OCI-LY1 (cell line): Measurements from ENCODE around the gene G6PD.

Experiments used
- H2AFZ ChIP-seq: fragments of 200-600 bp; sonication (generic), shearing (Covaris generic); 2 replicates; pipeline ENCODE4 v1.6.0; 2014; ENCODE audit warnings: antibody characterized with exemption, mild to moderate bottlenecking, low read length
- H3F3A ChIP-seq: fragments of 200-600 bp; sonication (generic), shearing (Covaris generic); 2 replicates; pipeline ENCODE4 v1.6.0; 2014; ENCODE audit warnings: mild to moderate bottlenecking, antibody characterized with exemption, low read length, moderate library complexity; ENCODE audit not compliant: insufficient read depth
- H3K27ac ChIP-seq: fragments of 200-600 bp; sonication (generic); 2 replicates; pipeline ENCODE4 v1.5.1; 2014; ENCODE audit warnings: low read length, mixed run types, mild to moderate bottlenecking, low read depth; ENCODE audit not compliant: poor library complexity, severe bottlenecking
- H3K27me3 ChIP-seq: fragments of 200-600 bp; sonication (generic); 2 replicates; pipeline ENCODE4 v1.6.0; 2014; ENCODE audit warnings: antibody characterized with exemption, mild to moderate bottlenecking, low read length, moderate library complexity; ENCODE audit not compliant: insufficient read depth
- H3K36me3 ChIP-seq: fragments of 200-600 bp; sonication (generic); 2 replicates; pipeline ENCODE4 v1.6.1; 2014; ENCODE audit warnings: mild to moderate bottlenecking, antibody characterized with exemption, low read length, moderate library complexity, mixed read lengths; ENCODE audit not compliant: insufficient read depth
- H3K4me1 ChIP-seq: fragments of 200-600 bp; sonication (generic); 2 replicates; pipeline ENCODE4 v1.5.1; 2014; ENCODE audit warnings: mild to moderate bottlenecking, low read length, moderate library complexity; ENCODE audit not compliant: insufficient read depth, severe bottlenecking
- H3K4me2 ChIP-seq: fragments of 200-600 bp; sonication (generic), shearing (Covaris generic); 2 replicates; pipeline ENCODE4 v1.6.1; 2014; ENCODE audit warnings: low read length
- H3K4me3 ChIP-seq: fragments of 200-600 bp; sonication (generic); 2 replicates; pipeline ENCODE4 v1.5.1; 2014; ENCODE audit warnings: low read length, low read depth, mild to moderate bottlenecking, mixed read lengths; ENCODE audit not compliant: poor library complexity, severe bottlenecking
- H3K79me2 ChIP-seq: fragments of 200-600 bp; shearing (Covaris generic); 2 replicates; pipeline ENCODE4 v1.6.1; 2016; ENCODE audit warnings: mixed run types, low read length, mixed read lengths; ENCODE audit not compliant: insufficient read depth
- H3K9ac ChIP-seq: fragments of 200-600 bp; sonication (generic), shearing (Covaris generic); 2 replicates; pipeline ENCODE4 v1.6.1; 2014; ENCODE audit warnings: mild to moderate bottlenecking, low read length, mixed read lengths
- H3K9me2 ChIP-seq: fragments of 200-600 bp; sonication (generic), shearing (Covaris generic); 2 replicates; pipeline ENCODE4 v1.6.1; 2014; ENCODE audit warnings: low read depth, mild to moderate bottlenecking, low read length, mixed read lengths
- H3K9me3 ChIP-seq: fragments of 200-600 bp; shearing (Covaris generic); 2 replicates; pipeline ENCODE4 v1.6.1; 2014; ENCODE audit warnings: low read length, mixed read lengths
- H4K20me1 ChIP-seq: fragments of 200-600 bp; sonication (generic), shearing (Covaris generic); 2 replicates; pipeline ENCODE4 v1.6.0; 2016; ENCODE audit warnings: mild to moderate bottlenecking, low read length; ENCODE audit not compliant: insufficient read depth
- CTCF ChIP-seq: fragments of 200-600 bp; sonication (generic), shearing (Covaris generic); IDR thresholded peaks from 2 replicates; pipeline ENCODE4 v1.5.1; 2017; ENCODE audit warnings: mild to moderate bottlenecking, antibody characterized with exemption, low read length, moderate library complexity, mixed read lengths
- EZH2 ChIP-seq: fragments of 200-600 bp; sonication (generic), shearing (Covaris generic); IDR thresholded peaks from 2 replicates; pipeline ENCODE4 v1.8.0; 2017; ENCODE audit warnings: borderline replicate concordance, mixed run types, mild to moderate bottlenecking, antibody characterized with exemption, low read length, moderate library complexity, mixed read lengths

Gene G6PD

GRCh38 chrX:154549766-154550165 is 3.1 kb upstream of the G6PD start:
- Histone ChIP-seq H3K79me2 (peaks cover 17% of the 10 kb centered on the region), H4K20me1 (no peaks in the 10 kb centered on the region)

DNA sequence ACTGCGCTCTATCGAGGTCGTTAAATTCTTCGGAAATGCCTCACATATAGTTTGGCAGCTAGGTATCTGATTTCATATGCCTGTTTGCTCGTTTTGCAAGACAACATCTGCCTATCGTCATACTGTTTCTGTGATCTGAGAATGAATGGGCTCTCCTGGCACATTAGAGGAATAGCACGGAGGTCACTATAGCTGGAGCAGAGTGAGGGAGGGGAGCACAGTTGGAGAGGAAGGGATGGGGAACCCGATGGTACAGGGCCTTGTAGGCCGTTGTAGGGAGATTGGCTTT is 1.3 kb upstream of the G6PD start:
- H2AFZ ChIP-seq = no peak overlapping the region
- H3K79me2 ChIP-seq = peaks cover 17% of the 10 kb centered on the region
- H3K9me2 ChIP-seq = no peaks in the 10 kb centered on the region
- H3K9ac ChIP-seq = peak overlapping the region; percentile 95
- H3K27me3 ChIP-seq = no peaks in the 10 kb centered on the region
- H3F3A ChIP-seq = no peaks in the 10 kb centered on the region
- H3K4me1 ChIP-seq = peaks cover 28% of the 10 kb centered on the region
- H3K9me3 ChIP-seq = no peaks in the 10 kb centered on the region
- peak overlapping the region; percentile 97 for H3K4me2 ChIP-seq
- TF ChIP-seq CTCF (no peak), EZH2 (no peak)
- peak overlapping the region; percentile 87 for H3K27ac ChIP-seq
- H3K36me3 ChIP-seq = peaks cover 11% of the 10 kb centered on the region; the same call in 1 of the 2 replicates
- H4K20me1 ChIP-seq = no peaks in the 10 kb centered on the region
- H3K4me3 ChIP-seq = peak overlapping the region; percentile 98

More at GRCh38 chrX:154549766-154550165, 3.1 kb upstream of the G6PD start:
- H3K4me3 ChIP-seq = peak overlapping the region; percentile 13
- peaks cover 11% of the 10 kb centered on the region for H3K36me3 ChIP-seq
- H3K9ac ChIP-seq = no peak overlapping the region
- no peaks in the 10 kb centered on the region for H3K9me3 ChIP-seq
- no peaks in the 10 kb centered on the region for H3K9me2 ChIP-seq
- peak overlapping the region; percentile 36; the same call in 1 of the 2 replicates for H3K4me2 ChIP-seq
- H2AFZ ChIP-seq = no peak overlapping the region
- H3K27ac ChIP-seq = no peak overlapping the region
- H3K27me3 ChIP-seq = no peaks in the 10 kb centered on the region
- TF ChIP-seq CTCF = no peak
- TF ChIP-seq EZH2 = no peak
- peaks cover 24% of the 10 kb centered on the region for H3K4me1 ChIP-seq
- H3F3A ChIP-seq = no peaks in the 10 kb centered on the region

DNA sequence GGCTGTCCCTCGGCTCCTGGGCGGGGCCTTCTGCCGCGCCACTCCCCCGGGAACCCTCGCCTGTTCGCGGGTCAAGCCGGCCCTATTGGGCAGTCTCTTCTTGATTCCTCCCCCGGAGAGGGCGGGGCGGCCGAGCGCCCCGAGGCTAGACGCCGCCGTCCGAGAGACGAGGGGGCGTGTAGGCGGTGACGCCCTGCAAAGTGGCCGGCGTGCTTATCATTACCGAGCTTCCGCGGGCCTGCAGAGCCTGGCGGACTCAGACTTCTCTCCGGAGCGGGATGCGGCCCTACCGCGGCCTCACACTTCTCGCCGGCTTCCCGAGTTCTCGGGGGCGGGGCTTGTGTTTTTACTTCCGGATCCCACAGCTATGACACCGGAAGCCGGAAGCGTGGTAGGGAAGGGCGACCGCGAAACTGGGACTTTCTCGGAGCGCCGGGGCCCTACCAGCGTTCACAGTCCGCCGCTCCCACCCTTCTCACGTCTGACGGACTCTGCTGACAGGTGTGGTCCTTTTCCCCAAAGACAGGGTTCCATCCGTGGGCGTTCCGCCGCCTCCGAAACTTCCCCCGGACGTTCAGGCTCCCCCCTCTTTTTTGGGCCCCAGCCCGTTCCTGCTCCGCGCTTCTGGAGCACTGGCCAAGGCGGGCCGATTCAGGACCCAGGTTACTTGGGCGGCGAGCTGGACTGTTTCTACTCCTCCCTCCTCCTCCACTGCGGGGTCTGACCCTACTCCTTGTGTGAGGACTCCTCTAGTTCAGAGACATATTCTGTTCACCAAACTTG is 790 bp upstream of the G6PD start, which contains the start of gene IKBKG:
Gene IKBKG, plus strand, starts transcription at position 376 of the 783 bp plus-strand sequence. CDS start 4,383 bp downstream, outside the sequence.
- Histone ChIP-seq H3K27me3 (no peaks in the 10 kb centered on the region), H3K27ac (peak within 1 kb of the TSS; percentile 87), H3K79me2 (peaks cover 17% of the 10 kb centered on the region), H4K20me1 (no peaks in the 10 kb centered on the region), H3K4me1 (peaks cover 28% of the 10 kb centered on the region), H2AFZ (no peak within 1 kb of the TSS), H3K4me2 (peak within 1 kb of the TSS; percentile 97), H3F3A (no peaks in the 10 kb centered on the region), H3K9me2 (no peaks in the 10 kb centered on the region), H3K36me3 (peaks cover 10% of the 10 kb centered on the region; the same call in 1 of the 2 replicates), H3K9me3 (no peaks in the 10 kb centered on the region), H3K4me3 (peak within 1 kb of the TSS; percentile 98), H3K9ac (peak within 1 kb of the TSS; percentile 95)
- TF ChIP-seq EZH2 (no peak), CTCF (no peak)
